Hepatocyte (in vitro differentiated cells): Measurements from ENCODE around the gene CAPN11. TPM values are rescaled to one million over a fixed set of nuclear protein-coding genes. Genes with fewer than 3 reads are reported as not detected.
A peak's percentile ranks its signal among the peaks of the same experiment; 100 is the strongest.

Experiments
- DNase-seq: peaks from one replicate; pipeline ENCODE4 v3.0.0-alpha.2; 2016; ENCODE audit warnings: low spot score
- H2AFZ ChIP-seq: fragments of 200-600 bp; sonication (generic); 2 replicates; pipeline ENCODE4 v1.6.0; 2016; ENCODE audit warnings: antibody characterized with exemption, mild to moderate bottlenecking
- H3K27ac ChIP-seq: fragments of 200-600 bp; sonication (generic); 2 replicates; pipeline ENCODE4 v1.5.1; 2016; ENCODE audit warnings: mild to moderate bottlenecking
- H3K27me3 ChIP-seq: fragments of 200-600 bp; sonication (generic); 2 replicates; pipeline ENCODE4 v1.6.1; 2016
- H3K36me3 ChIP-seq: fragments of 200-600 bp; sonication (generic); replicated peaks from 2 replicates; pipeline ENCODE4 v1.5.1; 2016; ENCODE audit warnings: low read depth; ENCODE audit not compliant: insufficient read depth
- H3K4me1 ChIP-seq: fragments of 200-600 bp; sonication (generic); 2 replicates; pipeline ENCODE4 v1.5.1; 2016; ENCODE audit warnings: mild to moderate bottlenecking, moderate library complexity; ENCODE audit not compliant: insufficient read depth
- H3K4me2 ChIP-seq: fragments of 200-600 bp; sonication (generic); 2 replicates; pipeline ENCODE4 v1.6.0; 2016
- H3K4me3 ChIP-seq: fragments of 200-600 bp; sonication (generic); 2 replicates; pipeline ENCODE4 v1.5.1; 2016; ENCODE audit warnings: mild to moderate bottlenecking
- H3K79me2 ChIP-seq: fragments of 200-600 bp; sonication (generic); 2 replicates; pipeline ENCODE4 v1.6.0; 2017; ENCODE audit warnings: mild to moderate bottlenecking
- H3K9me2 ChIP-seq: fragments of 200-600 bp; sonication (generic); replicated peaks from 2 replicates; pipeline ENCODE4 v1.6.0; 2017; ENCODE audit warnings: mild to moderate bottlenecking; ENCODE audit not compliant: insufficient read depth
- H3K9me3 ChIP-seq: fragments of 200-600 bp; sonication (generic); 2 replicates; pipeline ENCODE4 v1.5.1; 2016; ENCODE audit warnings: low read depth, mild to moderate bottlenecking
- H4K20me1 ChIP-seq: fragments of 200-600 bp; sonication (generic); 2 replicates; pipeline ENCODE4 v1.6.0; 2016; ENCODE audit warnings: mild to moderate bottlenecking; ENCODE audit not compliant: insufficient read depth, poor library complexity, severe bottlenecking
- CTCF ChIP-seq: fragments of 200-600 bp; sonication (generic); IDR thresholded peaks from 2 replicates; pipeline ENCODE4 v1.5.1; 2016; ENCODE audit warnings: antibody characterized with exemption, mild to moderate bottlenecking; ENCODE audit not compliant: poor library complexity
- EZH2 ChIP-seq: fragments of 200-600 bp; sonication (generic); IDR thresholded peaks from 2 replicates; pipeline ENCODE4 v1.6.1; 2016; ENCODE audit warnings: antibody characterized with exemption, mild to moderate bottlenecking, borderline replicate concordance
- EZH2phosphoT487 ChIP-seq: fragments of 200-600 bp; sonication (generic); IDR thresholded peaks from one replicate; pipeline ENCODE4 v1.6.1; 2018; ENCODE audit warnings: antibody characterized with exemption, mild to moderate bottlenecking, low read depth, moderate library complexity; ENCODE audit not compliant: unreplicated experiment, severe bottlenecking
- WGBS: methylation state at CpG from one replicate; pipeline ENCODE4 v1.1.6; 2016; ENCODE audit warnings: low lambda C conversion rate; ENCODE audit errors: missing lambda C conversion rate; 5-methylcytosine and 5-hydroxymethylcytosine counted together
- polyA plus RNA-seq: library from polyadenylated mRNA; unstranded; fragments of >200 nt; fragmentation: Nextera tagmentation; extraction: Ambion mirVana; gene quantifications from 2 replicates; pipeline ENCODE4 v1.2.1, GENCODE V29; 2016
- total RNA-seq: library from RNA; depleted of rRNA; stranded (reverse); fragments of >200 nt; gene quantifications from 2 replicates; pipeline ENCODE4 v1.2.3, GENCODE V29; 2014

Gene CAPN11
- total and polyA plus RNA-seq, 2 experiments from 2014 or later = 0.13 to 0.23 TPM

- TF ChIP-seq EZH2 (no peak), EZH2phosphoT487 (no peak), CTCF (no peak)
- H3K27me3 ChIP-seq = no peaks in the 10 kb centered on the region
Measured at GRCh38 chr6:44226368-44227147, 67.9 kb downstream of the CAPN11 start.

DNA sequence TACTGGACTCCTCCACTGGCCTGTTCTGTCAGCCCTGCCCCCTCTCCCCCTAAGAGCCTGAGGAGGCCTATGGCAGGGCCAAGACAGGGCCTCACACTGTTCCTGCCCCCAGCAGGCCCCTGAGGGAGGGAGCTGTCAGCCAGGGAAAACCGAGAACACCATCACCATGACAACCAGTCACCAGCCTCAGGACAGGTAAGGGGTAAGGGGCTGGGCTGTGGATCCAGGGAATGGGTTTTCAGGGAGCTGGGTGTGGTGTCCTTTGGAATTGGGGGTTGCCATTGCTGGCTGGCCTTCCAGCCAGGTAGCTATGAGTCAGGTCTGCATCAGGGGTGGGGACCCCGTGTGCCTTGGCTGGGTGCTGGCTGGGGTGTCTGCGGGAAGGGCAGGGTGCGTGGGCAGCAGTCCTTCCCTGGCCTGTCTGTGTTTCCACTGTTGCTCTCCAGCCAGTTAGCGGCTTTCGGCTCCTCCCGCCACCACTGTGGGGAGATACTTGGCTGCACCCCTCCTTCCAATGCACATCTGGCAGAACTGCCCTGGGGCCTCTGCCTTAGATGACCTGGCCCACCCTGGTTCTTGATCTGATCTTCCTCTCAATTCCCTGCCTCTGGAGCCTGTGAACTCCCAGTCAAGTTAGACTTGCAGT is 68.7 kb downstream of the CAPN11 start:
- Histone ChIP-seq H3K4me3 (no peak overlapping the region), H3K4me1 (peaks cover 42% of the 10 kb centered on the region), H3K27ac (no peak overlapping the region), H3K4me2 (peak overlapping the region; percentile 61), H3K36me3 (no peaks in the 10 kb centered on the region), H3K27me3 (no peaks in the 10 kb centered on the region), H2AFZ (peak overlapping the region; percentile 6), H3K79me2 (peaks cover 5% of the 10 kb centered on the region), H4K20me1 (no peaks in the 10 kb centered on the region), H3K9me3 (no peaks in the 10 kb centered on the region), H3K9me2 (no peaks in the 10 kb centered on the region)
- WGBS = 81% methylated on average over 7 of the region's 7 CpGs
- TF ChIP-seq EZH2 (no peak), EZH2phosphoT487 (no peak), CTCF (no peak)
- no peak for DNase-seq

More at GRCh38 chr6:44226368-44227147, 67.9 kb downstream of the CAPN11 start:
- Histone ChIP-seq H3K9me2 (no peaks in the 10 kb centered on the region), H3K27ac (no peak overlapping the region), H3K79me2 (peaks cover 5% of the 10 kb centered on the region), H4K20me1 (no peaks in the 10 kb centered on the region), H3K4me1 (peaks cover 42% of the 10 kb centered on the region), H3K4me2 (peak overlapping the region; percentile 61), H2AFZ (peak overlapping the region; percentile 6), H3K4me3 (no peak overlapping the region), H3K36me3 (no peaks in the 10 kb centered on the region), H3K9me3 (no peaks in the 10 kb centered on the region)
- no peak for DNase-seq
- WGBS = 54% methylated on average over 13 of the region's 15 CpGs

DNA sequence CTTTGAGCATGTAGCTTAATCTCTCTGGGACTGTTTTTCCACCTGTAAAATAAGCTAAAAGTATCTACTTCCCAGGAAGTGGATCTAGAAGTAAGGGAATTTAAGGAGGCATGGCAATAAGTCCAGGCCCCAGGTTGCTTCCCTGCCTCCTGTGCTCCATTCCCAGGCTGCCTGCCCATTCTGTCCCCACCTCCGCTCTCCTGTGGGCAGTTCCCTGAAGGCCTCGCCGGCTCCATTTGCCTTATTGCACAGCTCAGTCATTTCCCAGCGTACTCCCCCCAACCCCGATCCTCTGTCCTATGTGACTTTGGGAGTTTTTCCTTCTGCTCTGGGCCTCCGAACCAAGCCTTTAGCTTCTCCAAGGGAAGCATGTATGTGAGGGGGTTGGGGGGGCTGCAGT is 69.4 kb downstream of the CAPN11 start:
- Histone ChIP-seq H3K79me2 (peaks cover 5% of the 10 kb centered on the region), H3K4me1 (peaks cover 37% of the 10 kb centered on the region), H2AFZ (no peak overlapping the region), H3K27me3 (no peaks in the 10 kb centered on the region), H3K9me2 (no peaks in the 10 kb centered on the region), H4K20me1 (no peaks in the 10 kb centered on the region), H3K36me3 (no peaks in the 10 kb centered on the region), H3K4me3 (no peak overlapping the region), H3K4me2 (no peak overlapping the region), H3K9me3 (no peaks in the 10 kb centered on the region), H3K27ac (no peak overlapping the region)
- TF ChIP-seq EZH2 = no peak
- TF ChIP-seq CTCF = no peak
- no peak for TF ChIP-seq EZH2phosphoT487
- DNase-seq = no peak
- 100% methylated on average over 6 of the region's 6 CpGs for WGBS
